ENCODE measurements around the gene NCOA5.

DNA sequence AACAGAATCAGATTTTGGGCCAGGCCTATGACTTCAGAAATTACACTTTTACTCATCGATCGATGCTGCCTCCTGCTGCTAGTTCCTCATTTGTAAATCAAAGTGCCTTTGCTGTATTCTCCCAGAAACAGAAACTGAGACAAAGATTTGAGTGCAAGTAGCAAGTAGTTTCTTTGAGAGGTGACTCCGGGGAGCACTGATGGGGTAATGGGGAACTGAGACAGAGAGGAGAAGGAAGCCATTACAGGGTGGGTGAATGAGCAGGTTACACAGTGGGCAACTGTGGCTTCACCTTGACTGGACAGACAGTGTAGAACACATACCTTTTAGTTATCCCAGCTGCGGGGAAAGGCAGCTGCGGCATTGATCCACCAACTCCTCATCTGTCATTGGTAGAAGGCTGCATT is 18.7 kb upstream of the NCOA5 start:
- TF ChIP-seq SUZ12 (IDR thresholded peaks at IDR 0.05; ENCODE audit: extremely low read depth, insufficient read depth, insufficient read length) = no peak
- no peak for TF ChIP-seq ZNF274 (IDR thresholded peaks at IDR 0.05; ENCODE audit: low read depth, low read length)
- no peak for TF ChIP-seq YY1 (IDR thresholded peaks at IDR 0.05; ENCODE audit: insufficient read depth, insufficient read length)

All from NT2/D1 (cell line).